ENCODE results near the gene PPFIA4. TPM values are rescaled to one million over a fixed set of nuclear protein-coding genes. Genes with fewer than 3 reads are reported as not detected.

Gene PPFIA4
- total RNA-seq, 1 experiment from 2014 or later: 10.8 TPM

GRCh38 chr1:203075236-203076030, 49.1 kb downstream of the PPFIA4 start:
- no peak overlapping the region for H3K27ac ChIP-seq (ENCODE audit: low read depth, low read length)
- intact Hi-C loops (cut with micrococcal nuclease): no loop called here
- no peaks in the 10 kb centered on the region for H3K4me1 ChIP-seq (ENCODE audit: control insufficient read depth in 1 of 2, insufficient read depth in 2 of 2, low read length in 2 of 2)
- H3K9me2 ChIP-seq (ENCODE audit: insufficient read depth): no peaks in the 10 kb centered on the region
- H3K9me3 ChIP-seq (ENCODE audit: control insufficient read depth in 1 of 2, insufficient read depth in 1 of 2, low read depth in 1 of 2, low read length in 2 of 2): no peaks in the 10 kb centered on the region
- BruUV-seq (replicated peaks): no TSS peak
- no peaks in the 10 kb centered on the region for H3K79me2 ChIP-seq (ENCODE audit: insufficient read depth, low read length)
- no peaks in the 10 kb centered on the region for H4K20me1 ChIP-seq (ENCODE audit: insufficient read depth)
- no peak overlapping the region for H3K4me2 ChIP-seq (ENCODE audit: low read length)
- CTCF ChIA-PET: no interaction called here
- H2AFZ ChIP-seq (ENCODE audit: low read depth, low read length, poor library complexity, severe bottlenecking): no peak overlapping the region
- RAD21 ChIA-PET (ENCODE audit: low non-redundant PET in 1 of 2, low total read pairs in 2 of 2, uncharacterized antibody in 2 of 2, unreplicated experiment in 2 of 2): no interaction called here
- H3K36me3 ChIP-seq (ENCODE audit: control insufficient read depth in 1 of 2, insufficient read depth in 2 of 2, low read length in 2 of 2): peaks cover 0 to 4% of the 10 kb centered on the region in 2 experiments; a peak in 1 of 4 replicates
- no peak overlapping the region for H3K9ac ChIP-seq (ENCODE audit: low read length)
- H3K4me3 ChIP-seq (replicated peaks in 1 of 2; ENCODE audit: low read depth in 1 of 2, low read length in 2 of 2): no peak overlapping the region
- no peak for TF ChIP-seq ELF1 (IDR thresholded peaks at IDR 0.05; ENCODE audit: borderline replicate concordance, low read depth)
- no peak for TF ChIP-seq ZFX (IDR thresholded peaks at IDR 0.05)
- TF ChIP-seq SP1 (IDR thresholded peaks at IDR 0.05; ENCODE audit: low read depth): no peak
- no peak for TF ChIP-seq RAD21 (IDR thresholded peaks at IDR 0.05; ENCODE audit: low read depth)
- TF ChIP-seq SIN3A (IDR thresholded peaks at IDR 0.05; ENCODE audit: low read depth): no peak
- no peak for TF ChIP-seq POLR2AphosphoS5 (IDR thresholded peaks at IDR 0.05; ENCODE audit: low read depth, low read length)
- TF ChIP-seq ZNF274 (IDR thresholded peaks at IDR 0.05; ENCODE audit: low read depth, low read length): no peak
- TF ChIP-seq REST (IDR thresholded peaks at IDR 0.05; ENCODE audit: low read depth): no peak
- TF ChIP-seq MAX (IDR thresholded peaks at IDR 0.05): no peak
- TF ChIP-seq ATF3 (IDR thresholded peaks at IDR 0.05): no peak
- no peak for TF ChIP-seq CTCF (IDR thresholded peaks at IDR 0.05 in 2 of 3, conservative IDR thresholded peaks at IDR 0.05 in 1 of 3; ENCODE audit: borderline replicate concordance in 1 of 3, insufficient read depth in 1 of 3, low read depth in 2 of 3, low read length in 2 of 3)
- ATAC-seq (no peak), DNase-seq (ENCODE audit: low read depth, low spot score) (no peak)
- H3K27me3 ChIP-seq (ENCODE audit: insufficient read depth, low read length): no peaks in the 10 kb centered on the region
- POLR2A ChIA-PET: no interaction called here

All from HCT116 (cell line).